ENCODE measurements around the gene RPS6KA5.

Gene RPS6KA5

GRCh38 chr14:90808759-90809529 is 251.5 kb downstream of the RPS6KA5 start:
- DNase-seq (ENCODE audit: low read depth, low spot score): no peak

DNA sequence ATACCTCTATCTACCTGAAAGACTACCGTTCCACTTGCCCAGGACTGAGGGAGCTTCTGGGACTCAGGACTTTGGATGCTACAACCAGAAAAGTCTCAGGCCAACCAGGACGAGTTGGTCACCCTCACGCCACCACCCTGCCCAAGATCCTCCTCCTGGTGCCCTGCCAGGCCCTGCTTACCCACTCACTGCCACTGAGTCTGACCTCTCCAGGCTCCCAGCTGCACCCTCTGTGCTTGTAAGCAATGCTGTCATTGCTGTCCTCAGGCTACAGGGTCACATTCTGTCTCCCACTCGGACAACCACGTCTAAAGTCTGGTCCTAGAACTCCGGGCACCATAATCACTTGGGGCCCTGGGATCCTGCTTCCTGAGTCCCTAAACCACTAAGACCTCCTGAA is 253.4 kb downstream of the RPS6KA5 start:
- no peak for DNase-seq (ENCODE audit: low read depth, low spot score)

DNA sequence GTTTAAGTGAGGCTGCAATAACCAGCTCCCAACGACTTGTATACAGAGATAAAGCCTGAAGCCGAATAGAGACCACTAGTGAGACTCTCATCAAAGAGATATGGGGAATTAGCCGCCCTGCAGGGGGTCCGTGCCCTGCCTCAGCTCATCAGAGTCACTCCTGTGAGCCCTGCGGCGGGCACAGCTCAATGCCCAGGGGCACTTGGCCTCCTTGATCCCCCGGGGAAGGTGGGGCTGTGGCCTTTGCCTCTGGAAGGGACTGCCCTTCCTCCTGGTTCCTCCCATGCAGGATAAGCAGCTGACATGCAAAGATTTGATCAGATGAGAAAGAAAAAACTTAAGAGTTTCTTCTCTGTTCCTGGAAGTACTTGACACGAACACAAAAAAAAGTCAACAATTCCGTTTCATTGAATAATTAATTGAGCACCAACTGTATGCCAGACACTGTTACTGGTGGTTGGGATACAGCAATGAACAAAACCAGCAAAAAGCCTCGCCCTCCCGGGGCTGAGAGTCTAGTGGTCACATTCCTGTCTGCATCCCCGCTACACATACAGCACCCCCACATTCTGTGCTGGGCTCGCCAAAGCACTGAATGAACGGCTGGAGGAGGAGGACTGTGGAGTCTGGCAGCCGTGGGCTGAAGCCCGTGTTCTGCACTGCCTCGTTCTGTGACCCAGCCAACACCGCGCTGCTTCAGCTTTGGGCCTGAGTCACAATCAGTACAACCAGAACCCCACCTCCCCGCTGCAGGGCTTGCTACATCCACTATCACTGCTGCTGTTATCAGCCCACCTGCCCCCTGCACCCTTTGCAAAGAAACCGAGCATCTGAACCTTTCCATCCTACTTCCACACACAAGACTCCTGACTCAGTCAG is 254.5 kb downstream of the RPS6KA5 start:
- no peak for DNase-seq (ENCODE audit: low read depth, low spot score)

DNA sequence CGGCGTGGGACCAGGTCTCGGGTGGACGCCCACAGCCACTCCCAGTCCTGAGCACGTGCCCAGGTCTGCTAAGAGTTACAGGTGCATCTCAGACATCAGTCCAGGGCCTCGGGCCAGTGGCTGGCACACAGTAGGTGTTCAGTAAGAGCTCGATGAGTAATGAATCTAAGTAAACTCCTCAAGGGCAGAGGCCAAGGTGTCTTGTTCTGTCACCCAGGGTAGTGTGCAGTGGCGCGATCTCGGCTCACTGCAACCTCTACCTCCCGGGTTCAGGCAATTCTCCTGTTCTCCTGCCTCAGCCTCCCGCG is 255.4 kb downstream of the RPS6KA5 start:
- DNase-seq (ENCODE audit: low read depth, low spot score): no peak

GRCh38 chr14:90804292-90805083 is 256.0 kb downstream of the RPS6KA5 start:
- DNase-seq (ENCODE audit: low read depth, low spot score): no peak

- no peak for DNase-seq (ENCODE audit: low read depth, low spot score)
Observed at GRCh38 chr14:90803249-90803648, 257.2 kb downstream of the RPS6KA5 start.

GRCh38 chr14:90799420-90799819 is 261.0 kb downstream of the RPS6KA5 start:
- DNase-seq (ENCODE audit: low read depth, low spot score): no peak

- no peak for DNase-seq (ENCODE audit: low read depth, low spot score)
Observed at GRCh38 chr14:90797919-90798318, 262.5 kb downstream of the RPS6KA5 start.

Measured in iPS DF 19.7 (cell line).